A673 (cell line): Measurements from ENCODE around the gene TMOD3. TPM values are rescaled to one million over a fixed set of nuclear protein-coding genes. Genes with fewer than 3 reads are reported as not detected.

ENCODE experiments used
- BruUV-seq: library from RNA; stranded (reverse); fragments of 400-500 nt; replicated peaks from 2 replicates; lab custom pipeline; 2021; lab: Mats Ljungman, UMichigan
- CTCF ChIA-PET: fragments of 300-600 bp; sonication (Branson Sonifier 250); formaldehyde crosslinking; loops from one replicate; lab custom pipeline; 2022; ENCODE audit warnings: antibody characterized with exemption; lab: Charles Lee
- POLR2A ChIA-PET: fragments of 300-600 bp; sonication (Branson Sonifier 250); formaldehyde crosslinking; loops from one replicate; lab custom pipeline; 2022; ENCODE audit warnings: antibody characterized with exemption; ENCODE audit not compliant: low non-redundant PET; lab: Charles Lee
- DNase-seq: peaks from one replicate; pipeline ENCODE4 v3.0.0-alpha.2; 2015; ENCODE audit warnings: low spot score
- H3K27ac ChIP-seq: fragments of 200-600 bp; sonication (generic); 2 replicates; pipeline ENCODE4 v1.5.1; 2016; ENCODE audit warnings: mixed run types, low read depth, mild to moderate bottlenecking, mixed read lengths, antibody characterized with exemption, low read length; ENCODE audit not compliant: poor library complexity, severe bottlenecking
- H3K27me3 ChIP-seq: fragments of 200-600 bp; sonication (generic); replicated peaks from 2 replicates; pipeline ENCODE4 v1.6.1; 2017; ENCODE audit warnings: mixed run types, low read depth, mild to moderate bottlenecking, mixed read lengths, antibody characterized with exemption, low read length; ENCODE audit not compliant: insufficient read depth, poor library complexity
- H3K36me3 ChIP-seq: fragments of 200-600 bp; sonication (generic); 2 replicates; pipeline ENCODE4 v1.6.1; 2016; ENCODE audit warnings: mixed run types, mild to moderate bottlenecking, mixed read lengths, antibody characterized with exemption, low read length; ENCODE audit not compliant: insufficient read depth, poor library complexity, severe bottlenecking
- H3K4me1 ChIP-seq: fragments of 200-600 bp; sonication (generic); 2 replicates; pipeline ENCODE4 v1.6.1; 2017; ENCODE audit warnings: mixed run types, mild to moderate bottlenecking, mixed read lengths, antibody characterized with exemption, low read length; ENCODE audit not compliant: insufficient read depth, poor library complexity, severe bottlenecking
- H3K4me3 ChIP-seq: fragments of 200-600 bp; sonication (generic); 2 replicates; pipeline ENCODE4 v1.5.1; 2016; ENCODE audit warnings: low read depth, mixed run types, mild to moderate bottlenecking, mixed read lengths, low read length; ENCODE audit not compliant: poor library complexity, severe bottlenecking
- H3K9me3 ChIP-seq: fragments of 200-600 bp; sonication (generic); 2 replicates; pipeline ENCODE4 v1.6.1; 2016; ENCODE audit warnings: mixed run types, low read depth, mild to moderate bottlenecking, mixed read lengths, antibody characterized with exemption, low read length; ENCODE audit not compliant: poor library complexity, severe bottlenecking
- EZH2 ChIP-seq: fragments of 200-600 bp; sonication (generic); IDR thresholded peaks from 2 replicates; pipeline ENCODE4 v1.6.1; 2017; ENCODE audit warnings: borderline replicate concordance, low read depth, mild to moderate bottlenecking, mixed read lengths, antibody characterized with exemption, low read length; ENCODE audit not compliant: poor library complexity, severe bottlenecking
- intact Hi-C: fragments of 100-400 bp; cut with micrococcal nuclease; formaldehyde crosslinking; loops from one replicate; pipeline ENCODE4 v1.10.0; 2022; ENCODE audit not compliant: unreplicated experiment
- total RNA-seq: library from RNA; stranded (reverse); gene quantifications from 2 replicates; pipeline ENCODE4 v1.2.3, GENCODE V29; 2021
- TF ChIP-seq, protein P1 (sequence below): fragments of 300-800, 200-600 bp; sonication (generic); conservative IDR thresholded peaks from 2 replicates; pipeline ENCODE4 v1.5.1; 2017; ENCODE audit warnings: low read depth, mild to moderate bottlenecking, antibody characterized with exemption, low read length, moderate library complexity, mixed read lengths

TMOD3 gene
- total RNA-seq, 1 experiment from 2014 or later: 66.6 TPM

DNA sequence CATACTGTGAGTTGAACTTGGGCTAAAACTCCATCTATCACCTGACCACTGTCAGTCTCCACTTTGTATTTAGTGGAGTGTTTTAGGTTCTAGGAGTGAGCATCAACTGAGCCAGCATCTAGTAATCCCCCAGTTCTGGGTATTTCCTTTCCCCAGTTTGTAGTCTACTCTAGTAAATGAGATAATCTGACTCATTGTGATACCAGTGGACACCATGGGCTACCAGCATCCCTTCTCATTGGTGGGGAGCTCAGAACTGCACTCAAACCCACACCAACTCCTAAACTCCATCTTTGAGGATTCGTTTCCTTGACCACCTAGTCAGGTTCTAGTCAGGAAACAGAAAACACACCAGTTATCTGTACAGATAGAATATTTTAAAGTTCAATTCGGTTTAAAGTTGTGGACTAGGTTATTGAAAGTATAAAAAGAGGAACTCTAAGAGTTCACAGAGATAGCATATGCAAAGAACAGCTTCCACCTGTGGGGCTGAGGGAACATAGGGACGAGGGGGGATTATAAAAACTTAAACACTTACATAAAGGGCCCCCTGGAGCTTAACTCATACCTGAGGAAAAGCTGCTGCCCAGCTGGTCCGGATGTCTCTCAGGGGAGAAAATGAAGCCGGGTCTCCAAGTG lies 106.1 kb downstream of the TMOD3 start:
- no peaks in the 10 kb centered on the region for H3K4me1 ChIP-seq
- BruUV-seq: no TSS peak
- CTCF ChIA-PET: no interaction called here
- no peak overlapping the region for H3K4me3 ChIP-seq
- no peak overlapping the region for H3K27ac ChIP-seq
- POLR2A ChIA-PET: interaction anchor here (0.6 kb wide), 1 partner anchor 105 kb away, joined by 3 read pairs; no protein-coding TSS in a partner anchor
- no peaks in the 10 kb centered on the region for H3K27me3 ChIP-seq
- intact Hi-C loops: no loop called here
- peaks cover 22% of the 10 kb centered on the region for H3K36me3 ChIP-seq
- no peaks in the 10 kb centered on the region for H3K9me3 ChIP-seq
- DNase-seq: no peak
- TF ChIP-seq EZH2: no peak
- TF ChIP-seq, protein P1, sequence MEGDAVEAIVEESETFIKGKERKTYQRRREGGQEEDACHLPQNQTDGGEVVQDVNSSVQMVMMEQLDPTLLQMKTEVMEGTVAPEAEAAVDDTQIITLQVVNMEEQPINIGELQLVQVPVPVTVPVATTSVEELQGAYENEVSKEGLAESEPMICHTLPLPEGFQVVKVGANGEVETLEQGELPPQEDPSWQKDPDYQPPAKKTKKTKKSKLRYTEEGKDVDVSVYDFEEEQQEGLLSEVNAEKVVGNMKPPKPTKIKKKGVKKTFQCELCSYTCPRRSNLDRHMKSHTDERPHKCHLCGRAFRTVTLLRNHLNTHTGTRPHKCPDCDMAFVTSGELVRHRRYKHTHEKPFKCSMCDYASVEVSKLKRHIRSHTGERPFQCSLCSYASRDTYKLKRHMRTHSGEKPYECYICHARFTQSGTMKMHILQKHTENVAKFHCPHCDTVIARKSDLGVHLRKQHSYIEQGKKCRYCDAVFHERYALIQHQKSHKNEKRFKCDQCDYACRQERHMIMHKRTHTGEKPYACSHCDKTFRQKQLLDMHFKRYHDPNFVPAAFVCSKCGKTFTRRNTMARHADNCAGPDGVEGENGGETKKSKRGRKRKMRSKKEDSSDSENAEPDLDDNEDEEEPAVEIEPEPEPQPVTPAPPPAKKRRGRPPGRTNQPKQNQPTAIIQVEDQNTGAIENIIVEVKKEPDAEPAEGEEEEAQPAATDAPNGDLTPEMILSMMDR: no peak

DNA sequence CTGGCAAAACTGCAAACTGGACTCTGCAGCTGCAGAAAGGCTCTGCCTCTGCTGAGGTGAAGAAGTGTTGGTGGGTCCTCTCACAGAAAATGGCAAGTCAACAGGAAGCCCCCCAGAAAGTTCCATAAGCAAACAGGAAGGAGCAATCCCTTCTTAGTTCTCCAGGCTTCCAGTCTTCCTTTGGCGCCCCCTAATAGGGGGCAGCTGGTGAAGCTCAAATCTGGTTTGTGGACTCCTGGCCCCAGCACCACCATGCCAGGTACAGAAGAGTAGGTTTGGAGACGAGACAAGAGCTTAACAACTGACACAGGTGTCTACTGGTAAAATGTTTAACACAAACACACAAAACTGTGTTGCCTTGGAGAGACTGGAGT lies 106.6 kb downstream of the TMOD3 start:
- Histone ChIP-seq H3K4me1 (no peaks in the 10 kb centered on the region), H3K36me3 (peaks cover 24% of the 10 kb centered on the region), H3K27ac (no peak overlapping the region), H3K4me3 (no peak overlapping the region), H3K27me3 (no peaks in the 10 kb centered on the region), H3K9me3 (no peaks in the 10 kb centered on the region)
- intact Hi-C loops: no loop called here
- DNase-seq: peak; percentile 8
- ChIA-PET CTCF (no interaction called here), POLR2A (interaction anchor here (0.6 kb wide), 1 partner anchor 106 kb away, joined by 3 read pairs; no protein-coding TSS in a partner anchor)
- no TSS peak for BruUV-seq
- TF ChIP-seq EZH2: no peak
- TF ChIP-seq, protein P1: 0 out of 2 replicates have a peak, but pooled peaks have one; percentile 28

DNA sequence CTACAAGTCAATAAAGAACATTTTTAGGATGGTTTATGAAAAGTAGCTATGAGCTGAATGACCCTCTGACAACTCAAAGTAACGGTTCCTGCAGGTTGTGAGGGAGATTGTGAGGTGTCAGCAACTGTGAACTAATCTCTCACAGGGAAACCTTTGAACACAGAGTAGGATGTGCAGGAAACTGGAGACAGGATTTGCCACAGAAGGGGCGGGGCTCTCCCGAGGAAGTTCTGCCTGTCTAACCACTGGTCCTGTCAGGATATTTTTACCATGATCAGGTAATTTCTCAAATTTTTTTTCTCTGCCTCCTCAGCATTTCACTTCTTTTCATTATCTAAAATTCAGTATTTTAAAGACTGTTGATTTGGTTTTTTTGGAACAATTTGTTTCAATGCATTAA lies 108.8 kb downstream of the TMOD3 start:
- no peak for TF ChIP-seq EZH2
- TF ChIP-seq, protein P1: no peak
- DNase-seq: no peak
- Histone ChIP-seq H3K4me3 (no peak overlapping the region), H3K36me3 (peaks cover 29% of the 10 kb centered on the region), H3K9me3 (no peaks in the 10 kb centered on the region), H3K27ac (no peak overlapping the region), H3K27me3 (no peaks in the 10 kb centered on the region), H3K4me1 (no peaks in the 10 kb centered on the region)
- ChIA-PET POLR2A (no interaction called here), CTCF (no interaction called here)
- intact Hi-C loops: no loop called here
- no TSS peak for BruUV-seq
